ENCODE measurements around the gene HOXA11. TPM values are rescaled to one million over a fixed set of nuclear protein-coding genes. Genes with fewer than 3 reads are reported as not detected.

Gene HOXA11
- total RNA-seq, 1 donor from 2014 or later: not detected

GRCh38 chr7:27132214-27132613 lies 52.8 kb downstream of the HOXA11 start:
- Mint-ChIP-seq H3K27ac (no peak overlapping the region), H3K4me1 (ENCODE audit: low read depth) (peaks cover 33% of the 10 kb centered on the region), H3K27me3 (ENCODE audit: insufficient read depth) (peaks cover 46% of the 10 kb centered on the region), H3K9me3 (no peaks in the 10 kb centered on the region), H3K4me3 (no peak overlapping the region), H3K36me3 (ENCODE audit: low read depth) (peaks cover 3% of the 10 kb centered on the region)
- DNase-seq (ENCODE audit: low spot score): no peak
- intact Hi-C loops (cut with micrococcal nuclease): loop anchor here (5.0 kb wide), 1 partner anchor 1020 kb away; no protein-coding TSS in a partner anchor

- H3K4me3 Mint-ChIP-seq: peak overlapping the region; percentile 33
- intact Hi-C loops (cut with micrococcal nuclease): loop anchor here (5.0 kb wide), 1 partner anchor 1021 kb away; no protein-coding TSS in a partner anchor
- no peak for DNase-seq (ENCODE audit: low spot score)
- H3K27me3 Mint-ChIP-seq (ENCODE audit: insufficient read depth): peaks cover 49% of the 10 kb centered on the region
- H3K4me1 Mint-ChIP-seq (ENCODE audit: low read depth): peaks cover 33% of the 10 kb centered on the region
- no peak overlapping the region for H3K27ac Mint-ChIP-seq
- peaks cover 3% of the 10 kb centered on the region for H3K36me3 Mint-ChIP-seq (ENCODE audit: low read depth)
- H3K9me3 Mint-ChIP-seq: no peaks in the 10 kb centered on the region
Observed at GRCh38 chr7:27131390-27131819, 53.6 kb downstream of the HOXA11 start.

Other genes with a start within 250 kb of the HOXA11 start
- gene HOXA1, start 89.2 kb downstream of the HOXA11 start, total RNA-seq: 0.16 and 0.24 TPM in 2 replicates
- gene HOXA2, start 82.5 kb downstream of the HOXA11 start, total RNA-seq: not detected in 2 replicates
- not detected in 2 replicates for gene HOXA4, start 54.5 kb downstream of the HOXA11 start, total RNA-seq
- not detected in 2 replicates for gene HOXA5, start 41.6 kb downstream of the HOXA11 start, total RNA-seq
- not detected in 2 replicates for gene HOXA6, start 37.5 kb downstream of the HOXA11 start, total RNA-seq
- gene HOXA3, start 32.6 kb downstream of the HOXA11 start, total RNA-seq: not detected in 2 replicates
- gene HOXA7, start 28.6 kb downstream of the HOXA11 start, total RNA-seq: not detected in 2 replicates
- not detected in 2 replicates for gene HOXA9, start 19.7 kb downstream of the HOXA11 start, total RNA-seq
- gene HOXA10, start 10.9 kb downstream of the HOXA11 start, total RNA-seq: not detected in 2 replicates
- gene HOXA13, start 14.9 kb upstream of the HOXA11 start, total RNA-seq: not detected in 2 replicates
- gene EVX1, start 57.6 kb upstream of the HOXA11 start, total RNA-seq: not detected in 2 replicates

Data from activated T-helper 1 cell treated with anti-CD3 and anti-CD28 coated beads, Interleukin-12 subunit alpha, Interleukin-12 subunit beta, Interleukin-2, Interleukin-4 antibody, amounts not matched to agents 30 ng/mL and 10 ng/mL and 1 ng/mL, durations not matched to agents 14 hours and 24 hours and 36 hours (primary cell).